LNCAP (cell line): ENCODE results near the gene ANXA4.

ENCODE experiments used
- TF ChIP-seq, protein P1 (sequence below): fragments of 450-650 bp; IDR thresholded peaks from 2 replicates; pipeline ENCODE4 v1.5.1; 2017; ENCODE audit warnings: mild to moderate bottlenecking

ANXA4 gene

DNA sequence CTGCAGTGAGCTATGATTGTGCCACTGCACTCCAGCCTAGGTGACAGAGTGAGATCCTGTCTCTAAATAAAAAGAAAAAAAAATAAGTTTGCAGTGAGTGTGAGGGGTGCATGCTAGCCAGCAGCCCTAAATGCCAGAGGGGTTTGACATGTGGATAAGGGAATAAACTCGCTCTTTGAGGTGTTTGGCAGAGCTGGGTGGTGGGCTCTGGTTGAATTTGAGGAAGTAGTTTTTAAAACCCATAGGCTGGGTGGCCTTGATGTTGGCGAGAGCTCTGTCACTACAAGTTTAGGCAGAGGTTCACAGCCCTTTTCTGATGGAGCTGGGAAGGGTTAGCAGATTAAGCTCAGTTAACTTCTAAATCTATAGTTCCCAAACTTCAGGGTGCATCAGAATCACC lies 3.1 kb downstream of the ANXA4 start:
- TF ChIP-seq, protein P1, sequence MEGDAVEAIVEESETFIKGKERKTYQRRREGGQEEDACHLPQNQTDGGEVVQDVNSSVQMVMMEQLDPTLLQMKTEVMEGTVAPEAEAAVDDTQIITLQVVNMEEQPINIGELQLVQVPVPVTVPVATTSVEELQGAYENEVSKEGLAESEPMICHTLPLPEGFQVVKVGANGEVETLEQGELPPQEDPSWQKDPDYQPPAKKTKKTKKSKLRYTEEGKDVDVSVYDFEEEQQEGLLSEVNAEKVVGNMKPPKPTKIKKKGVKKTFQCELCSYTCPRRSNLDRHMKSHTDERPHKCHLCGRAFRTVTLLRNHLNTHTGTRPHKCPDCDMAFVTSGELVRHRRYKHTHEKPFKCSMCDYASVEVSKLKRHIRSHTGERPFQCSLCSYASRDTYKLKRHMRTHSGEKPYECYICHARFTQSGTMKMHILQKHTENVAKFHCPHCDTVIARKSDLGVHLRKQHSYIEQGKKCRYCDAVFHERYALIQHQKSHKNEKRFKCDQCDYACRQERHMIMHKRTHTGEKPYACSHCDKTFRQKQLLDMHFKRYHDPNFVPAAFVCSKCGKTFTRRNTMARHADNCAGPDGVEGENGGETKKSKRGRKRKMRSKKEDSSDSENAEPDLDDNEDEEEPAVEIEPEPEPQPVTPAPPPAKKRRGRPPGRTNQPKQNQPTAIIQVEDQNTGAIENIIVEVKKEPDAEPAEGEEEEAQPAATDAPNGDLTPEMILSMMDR = no peak

GRCh38 chr2:69750246-69750645 lies 8.3 kb downstream of the ANXA4 start:
- TF ChIP-seq, protein P1 = no peak

GRCh38 chr2:69753659-69754363 lies 11.9 kb downstream of the ANXA4 start:
- TF ChIP-seq, protein P1 = no peak

- TF ChIP-seq, protein P1 = no peak
Measured at GRCh38 chr2:69754633-69755032, 12.7 kb downstream of the ANXA4 start.

GRCh38 chr2:69755862-69756467 lies 14.0 kb downstream of the ANXA4 start:
- TF ChIP-seq, protein P1 = no peak

- TF ChIP-seq, protein P1 = no peak
Measured at GRCh38 chr2:69762025-69762424, 20.1 kb downstream of the ANXA4 start.

- TF ChIP-seq, protein P1 = no peak
Measured at GRCh38 chr2:69762513-69763494, 20.9 kb downstream of the ANXA4 start.
